Activated CD4-positive, CD25-positive, alpha-beta regulatory T cell treated with anti-CD3 and anti-CD28 coated beads, Interleukin-2, amount 50 U/mL, for 24 hours (primary cell): ENCODE measurements around the gene ENTPD5.
"Not testable (repeated sequence)": the region's sequence is repeated elsewhere in the genome, so short reads cannot be mapped to it uniquely, and the experiment has no call there.

Experiments
- ATAC-seq, 2 donors: fragments of 150-1000 bp; cut with Tn5 transposase; one replicate each; pipeline ENCODE4 v1.10.0; 2021; ENCODE audit warnings: mild to moderate bottlenecking in 1 of 2, moderate library complexity in 1 of 2

Gene ENTPD5

DNA sequence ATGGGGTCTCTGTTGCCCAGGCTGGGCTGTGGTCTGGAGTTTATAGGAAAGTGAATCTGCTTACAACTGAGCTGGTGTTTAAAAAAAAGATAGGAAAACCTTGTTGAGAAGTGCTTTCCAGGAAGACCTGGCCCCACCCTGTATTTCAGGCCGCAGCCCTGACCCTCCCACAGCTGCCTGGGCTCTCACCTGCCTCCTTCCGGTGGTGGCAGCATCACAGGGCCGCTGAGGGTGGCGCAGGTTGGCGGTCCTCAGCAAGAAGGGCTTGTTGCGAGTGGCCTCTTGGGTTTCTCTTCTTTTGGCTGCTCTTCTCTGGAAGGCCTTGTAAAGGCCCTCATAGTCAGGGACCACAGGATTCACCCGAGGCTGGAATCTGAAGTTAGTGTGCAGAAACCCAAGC is 76.9 kb downstream of the ENTPD5 start:
- ATAC-seq = no peak

DNA sequence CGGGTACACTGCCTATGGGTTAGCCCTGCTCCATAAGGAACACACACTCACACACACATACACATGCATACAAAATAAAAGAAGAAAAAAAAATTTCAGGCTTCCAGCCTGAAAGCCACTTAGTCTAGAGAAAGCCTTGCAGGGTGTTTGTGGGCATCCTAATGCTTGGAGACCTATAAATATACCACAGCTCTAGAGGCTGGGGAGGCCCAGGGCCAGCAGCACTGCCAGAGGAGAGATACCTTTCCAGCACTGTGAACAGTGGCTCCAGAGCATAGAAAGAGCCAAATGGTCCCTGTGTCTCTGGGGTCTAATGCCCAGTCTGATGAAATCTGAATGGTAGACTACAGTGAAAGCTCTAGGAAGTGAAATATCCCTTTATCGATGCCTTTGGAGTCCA is 82.1 kb downstream of the ENTPD5 start:
- ATAC-seq = no peak

DNA sequence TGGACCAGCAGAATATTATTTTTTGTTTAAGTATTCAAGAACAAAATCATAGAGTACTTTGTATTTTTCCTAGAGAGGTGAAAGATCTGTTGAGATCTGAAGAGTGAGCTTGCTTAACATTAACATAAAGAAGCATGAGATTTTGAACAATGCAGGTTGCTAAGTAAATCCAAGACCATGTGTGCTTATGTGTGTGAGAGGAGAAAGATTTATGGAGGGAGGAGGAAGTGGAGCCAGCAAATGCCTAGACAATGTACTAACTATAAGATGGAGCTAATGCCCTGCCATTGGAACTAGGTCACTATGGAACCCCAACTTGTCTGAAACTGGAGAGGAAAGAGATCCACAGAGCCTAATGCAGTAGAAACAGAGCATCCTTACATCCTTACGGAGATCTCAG is 82.5 kb downstream of the ENTPD5 start:
- no peak for ATAC-seq

DNA sequence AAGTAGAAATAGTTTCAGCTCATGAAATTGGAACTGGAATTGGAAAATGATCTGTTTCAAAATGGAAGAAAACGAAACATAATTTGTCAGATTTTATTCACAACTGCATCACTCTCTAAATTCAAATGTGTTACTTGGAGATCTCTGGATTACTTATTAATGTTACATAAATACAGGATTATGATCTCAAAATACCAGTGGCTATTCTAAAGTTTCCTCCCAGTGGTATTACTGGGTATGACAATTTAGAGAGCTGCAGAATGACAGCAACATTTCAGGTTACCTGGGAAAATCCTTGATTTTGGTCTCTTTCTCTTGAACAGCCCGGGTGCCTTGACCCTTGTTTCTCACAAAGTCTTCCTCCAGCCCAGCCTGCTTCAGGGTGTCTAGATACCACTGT is 83.4 kb downstream of the ENTPD5 start:
- no peak for ATAC-seq

DNA sequence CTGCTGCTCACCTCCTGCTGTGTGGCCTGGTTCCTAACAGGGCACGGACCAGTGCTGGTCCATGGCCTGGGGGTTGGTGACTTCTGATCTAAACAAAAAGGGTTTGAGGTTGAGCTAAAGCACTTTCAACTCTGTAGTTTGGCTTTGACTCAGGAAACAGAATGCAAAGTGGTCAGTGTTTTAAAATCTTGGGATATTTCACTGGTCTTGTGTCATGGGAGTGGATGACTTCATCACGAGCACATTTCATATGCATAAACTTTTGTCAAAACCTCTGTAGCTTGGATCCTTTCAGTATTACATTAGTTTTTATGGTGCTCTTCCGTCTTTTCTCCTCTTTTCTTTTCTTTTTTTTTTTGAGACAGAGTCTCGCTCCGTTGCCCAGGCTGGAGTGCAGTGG is 94.8 kb downstream of the ENTPD5 start:
- no peak for ATAC-seq

DNA sequence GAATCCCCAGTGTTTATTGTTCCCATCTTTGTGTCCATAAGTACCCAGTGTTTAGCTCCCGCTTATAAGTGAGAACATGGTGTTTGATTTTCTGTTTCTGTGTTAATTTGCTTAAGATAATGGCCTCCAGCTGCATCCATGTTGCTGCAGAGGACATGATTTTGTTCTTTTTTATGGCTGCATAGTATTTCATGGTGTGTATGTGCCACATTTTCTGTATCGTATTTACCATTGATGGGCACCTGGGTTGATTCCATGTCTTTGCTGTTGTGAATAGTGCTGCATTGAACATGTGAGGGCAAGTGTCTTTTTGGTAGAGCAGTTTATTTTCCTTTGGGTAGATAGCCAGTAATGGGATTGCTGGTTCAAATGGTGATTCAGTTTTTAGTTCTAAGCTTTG is 99.6 kb downstream of the ENTPD5 start:
- ATAC-seq = not testable (repeated sequence)

DNA sequence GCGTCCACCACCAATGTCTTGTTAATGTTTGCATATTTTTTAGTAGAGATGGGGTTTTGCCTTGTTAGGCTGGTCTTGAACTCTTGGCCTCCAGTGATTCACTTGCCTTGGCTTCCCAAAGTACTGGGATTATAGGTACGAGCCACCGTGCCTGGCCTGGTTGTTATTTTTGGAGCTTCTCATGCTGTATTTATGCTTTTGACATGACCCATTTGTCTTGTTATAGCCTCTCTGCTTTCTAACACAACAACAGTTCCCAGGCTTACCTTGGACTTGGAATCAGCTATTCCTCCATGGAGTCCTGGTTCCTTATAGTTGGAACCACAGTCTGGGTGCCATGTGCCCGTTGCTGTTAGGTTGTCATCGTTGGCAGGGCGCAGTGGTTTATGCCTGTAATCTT is 102.8 kb downstream of the ENTPD5 start:
- ATAC-seq = no peak

DNA sequence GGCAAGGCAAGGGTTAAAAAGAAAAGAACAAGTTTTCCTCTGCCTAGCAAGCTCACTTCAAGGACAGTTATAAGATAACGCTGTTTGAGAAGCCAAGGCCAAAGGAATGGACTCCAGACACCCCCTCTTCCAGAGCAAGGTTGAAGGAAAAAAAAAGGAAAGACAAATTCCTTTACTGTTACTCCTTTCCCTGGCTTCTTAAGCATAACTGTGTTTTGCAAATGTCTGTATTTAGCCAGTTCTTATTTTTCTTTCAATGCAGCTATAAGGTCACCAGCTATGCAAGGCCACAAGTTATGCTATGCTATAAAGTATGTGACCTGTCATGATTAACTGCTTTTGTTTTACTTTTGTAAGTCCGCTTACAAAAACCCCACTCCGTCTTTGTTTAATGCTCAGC is 105.8 kb downstream of the ENTPD5 start:
- ATAC-seq = no peak

DNA sequence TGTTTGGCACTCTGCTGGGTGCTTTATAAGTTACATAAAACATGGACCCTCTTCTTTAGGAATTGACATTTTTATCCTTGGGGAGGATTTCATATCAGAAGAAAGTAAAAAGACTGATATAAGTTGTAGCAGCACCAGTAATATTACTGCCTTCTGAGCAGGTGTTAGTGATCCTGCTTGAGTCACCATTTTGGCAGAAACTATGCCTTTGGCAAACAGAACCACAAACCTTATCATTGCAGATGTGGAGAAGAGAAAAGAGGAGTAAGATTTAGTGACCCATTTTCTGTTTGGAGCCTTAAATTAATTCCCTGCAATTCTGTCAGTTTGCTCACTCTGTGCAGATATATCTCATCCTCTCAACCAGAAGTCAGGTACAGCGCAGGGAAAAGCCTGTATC is 109.4 kb downstream of the ENTPD5 start:
- ATAC-seq = no peak
